Adrenal gland (tissue), 5 donors: ENCODE measurements around the gene TCEAL1.

ENCODE experiments used
- CTCF ChIP-seq, 6 experiments: fragments of 450-650 bp in 4 of 6; fragments of 200-600 bp in 2 of 6; sonication (generic) in 1 of 6; IDR thresholded peaks; 1 replicate in 5 of 6; 2 replicates in 1 of 6; pipeline versions ENCODE4 v1.5.1 to v1.8.0; 2016 to 2021; ENCODE audit warnings: antibody characterized with exemption in 6 of 6, mild to moderate bottlenecking in 2 of 6, moderate library complexity in 1 of 6
- POLR2A ChIP-seq, 2 donors: fragments of 450-650 bp; IDR thresholded peaks; one replicate each; pipeline ENCODE4 v1.6.1; 2017; ENCODE audit warnings: antibody characterized with exemption in 2 of 2, mild to moderate bottlenecking in 2 of 2, moderate library complexity in 1 of 2
- donor health status: DM: no; HTN: no; CAD: no.

GRCh38 chrX:103669745-103670144, 41.0 kb downstream of the TCEAL1 start:
- TF ChIP-seq CTCF (IDR thresholded peaks at IDR 0.05) (no peak), POLR2A (IDR thresholded peaks at IDR 0.05) (no peak)
